ENCODE results near the gene NFKBIZ.
"Not testable (repeated sequence)": the region's sequence is repeated elsewhere in the genome, so short reads cannot be mapped to it uniquely, and the experiment has no call there.

NFKBIZ gene

DNA sequence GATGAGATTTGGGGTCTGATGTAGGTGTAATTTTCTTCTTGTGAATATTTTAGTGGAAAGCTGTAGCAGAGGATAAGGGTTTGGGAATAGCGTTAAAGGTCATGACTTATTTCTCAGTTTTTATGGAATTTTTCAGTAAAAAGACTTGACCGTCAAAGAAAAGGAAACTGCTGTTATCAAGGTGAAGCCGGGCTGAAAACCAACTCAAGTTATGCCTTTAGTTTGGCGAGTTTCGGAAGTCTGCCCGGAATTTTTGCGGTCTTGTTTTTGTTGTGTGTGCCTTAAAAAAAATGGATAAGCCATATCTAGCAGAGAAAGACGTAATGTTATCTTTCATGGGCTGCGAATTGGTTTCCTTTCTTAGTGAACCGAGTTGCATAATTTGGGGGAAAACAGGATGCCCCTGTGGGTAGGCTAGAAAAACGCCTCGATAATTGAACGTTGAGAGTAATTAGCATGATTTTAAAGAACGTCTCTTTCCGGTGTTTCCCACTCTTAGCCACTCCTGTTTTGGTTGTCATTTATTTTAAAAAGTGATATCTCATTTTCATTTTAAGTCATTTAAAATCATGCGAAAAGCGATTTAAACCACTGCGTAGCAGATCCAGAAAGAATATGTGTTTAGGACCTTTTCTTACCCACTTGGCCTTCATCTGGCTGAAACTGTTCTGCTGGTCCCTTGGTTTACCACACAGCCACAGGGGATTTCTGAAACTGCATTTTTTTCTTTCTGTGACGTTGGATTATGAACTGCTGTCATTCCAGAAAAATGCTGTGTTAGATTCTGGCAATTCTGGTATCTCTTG is 1.1 kb downstream of the NFKBIZ start:
- DNase-seq (ENCODE audit: low read depth in 1 of 2, low spot score in 1 of 2) = peak in 1 of 2 donors; percentile 28

GRCh38 chr3:101851072-101851770 is 1.9 kb downstream of the NFKBIZ start:
- DNase-seq (ENCODE audit: low read depth in 1 of 2, low spot score in 1 of 2) = no peak

DNA sequence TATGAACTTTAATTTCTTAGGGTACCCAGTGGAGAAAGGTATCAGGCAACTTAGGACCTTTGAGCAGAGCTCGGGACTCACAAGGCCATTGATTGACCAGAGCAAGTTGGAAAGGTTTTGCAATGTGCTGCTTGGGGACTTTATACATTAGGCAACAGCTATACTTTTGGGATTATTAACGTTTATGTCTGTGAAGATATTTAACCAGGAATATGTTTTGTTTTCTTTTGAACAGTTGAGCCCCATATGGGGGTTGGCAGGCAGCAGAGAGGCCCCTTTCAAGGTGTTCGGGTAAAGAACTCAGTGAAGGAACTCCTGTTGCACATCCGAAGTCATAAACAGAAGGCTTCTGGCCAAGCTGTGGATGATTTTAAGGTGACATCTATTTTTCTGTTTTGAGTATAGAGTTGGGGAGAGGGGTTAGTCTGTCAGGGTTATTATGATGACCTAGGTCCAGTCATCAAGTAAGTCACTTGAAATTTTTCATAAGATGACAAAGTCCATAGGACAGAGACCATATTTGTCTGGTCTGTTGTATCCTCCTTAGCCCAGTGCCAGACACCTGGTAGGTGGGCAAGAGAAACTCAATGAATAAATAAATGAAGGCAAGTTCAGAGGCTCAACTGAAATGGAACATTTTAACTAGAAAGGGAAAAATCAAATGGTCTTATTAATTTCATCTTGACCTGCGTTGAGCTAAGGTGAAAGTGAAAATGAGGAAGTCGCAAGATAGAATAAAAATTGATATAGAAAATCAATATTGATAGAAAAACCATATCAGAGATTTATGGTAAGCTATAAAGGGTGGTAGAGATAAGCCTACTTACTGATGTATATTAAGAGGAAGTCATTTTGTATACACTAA is 2.8 kb downstream of the NFKBIZ start:
- no peak for DNase-seq (ENCODE audit: low read depth in 1 of 2, low spot score in 1 of 2)

- DNase-seq (ENCODE audit: low read depth in 1 of 2, low spot score in 1 of 2) = no peak
These were observed 3.9 kb downstream of the NFKBIZ start for GRCh38 chr3:101852983-101853840.

- DNase-seq (ENCODE audit: low read depth in 1 of 2, low spot score in 1 of 2) = no peak
These were observed 4.7 kb downstream of the NFKBIZ start for GRCh38 chr3:101853982-101854381.

DNA sequence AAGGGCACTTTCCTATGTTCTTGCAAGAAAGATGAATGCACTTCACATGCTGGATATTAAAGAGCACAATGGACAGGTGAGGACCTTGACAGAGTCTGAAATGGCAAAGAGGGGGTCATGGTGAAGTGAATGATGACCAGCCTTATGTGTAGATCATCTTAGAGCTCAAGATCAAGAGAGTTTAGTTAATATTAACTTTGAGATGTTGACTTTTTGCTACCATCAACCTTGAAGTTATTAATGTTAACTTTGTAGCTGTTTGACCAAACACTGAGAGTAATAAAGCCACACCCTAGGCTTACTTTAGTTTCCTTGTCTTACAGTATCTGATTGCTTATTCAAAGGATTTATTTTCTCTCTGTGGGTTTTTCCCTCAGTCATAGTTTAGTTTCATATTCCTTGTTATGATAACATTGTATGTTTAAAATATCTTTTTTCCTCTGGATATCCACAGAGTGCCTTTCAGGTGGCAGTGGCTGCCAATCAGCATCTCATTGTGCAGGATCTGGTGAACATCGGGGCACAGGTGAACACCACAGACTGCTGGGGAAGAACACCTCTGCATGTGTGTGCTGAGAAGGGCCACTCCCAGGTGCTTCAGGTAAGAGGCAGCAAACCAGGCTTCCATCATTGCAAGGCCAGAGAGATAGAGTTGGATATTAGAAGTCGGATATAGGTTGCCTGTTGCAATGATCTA is 5.4 kb downstream of the NFKBIZ start:
- DNase-seq (ENCODE audit: low read depth in 1 of 2, low spot score in 1 of 2) = no peak

DNA sequence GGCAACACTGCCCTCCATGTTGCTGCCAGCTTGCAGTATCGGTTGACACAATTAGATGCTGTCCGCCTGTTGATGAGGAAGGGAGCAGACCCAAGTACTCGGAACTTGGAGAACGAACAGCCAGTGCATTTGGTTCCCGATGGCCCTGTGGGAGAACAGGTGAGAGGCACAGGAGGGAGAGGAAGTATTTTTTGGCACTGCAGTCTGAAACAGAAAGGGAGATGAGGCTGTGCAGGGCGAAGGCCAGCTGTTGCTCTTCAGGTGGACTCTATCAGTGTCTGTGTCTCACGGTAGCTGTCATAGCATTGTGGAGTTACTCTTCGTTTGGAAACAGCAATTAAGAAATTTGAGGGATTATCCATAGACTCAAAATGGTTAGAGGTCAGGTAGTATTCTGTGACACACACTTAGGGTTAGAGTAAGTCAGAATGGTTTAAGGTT is 8.0 kb downstream of the NFKBIZ start:
- no peak for DNase-seq (ENCODE audit: low read depth in 1 of 2, low spot score in 1 of 2)

DNA sequence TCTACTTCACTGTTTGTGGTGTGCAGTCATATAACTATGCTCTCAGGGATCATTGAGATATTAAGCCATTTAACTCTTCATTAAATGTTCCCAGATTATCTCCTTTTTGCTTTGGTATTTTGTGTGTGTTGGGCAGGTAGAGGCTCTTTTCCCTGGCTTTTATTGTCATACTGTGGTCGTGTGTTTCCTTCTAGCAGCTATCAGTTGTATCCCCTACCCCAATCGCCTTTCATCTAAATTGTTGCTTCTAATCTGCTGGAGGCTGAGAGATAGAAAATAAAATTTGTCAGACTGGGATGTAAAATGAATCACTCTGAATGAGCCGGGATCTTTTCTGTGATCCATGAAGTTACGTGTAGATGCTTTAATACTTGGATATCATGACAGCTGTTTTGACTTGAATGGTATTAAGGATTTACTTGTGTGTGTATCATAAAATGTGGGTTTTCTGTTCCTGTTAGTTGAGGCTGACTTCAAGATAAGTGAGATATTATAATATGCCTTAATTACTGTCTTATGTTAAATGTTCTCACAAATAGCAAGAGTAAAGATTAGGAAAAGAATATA is 9.2 kb downstream of the NFKBIZ start:
- no peak for DNase-seq (ENCODE audit: low read depth in 1 of 2, low spot score in 1 of 2)

- no peak for DNase-seq (ENCODE audit: low read depth in 1 of 2, low spot score in 1 of 2)
These were observed 10.7 kb downstream of the NFKBIZ start for GRCh38 chr3:101859882-101860448.

DNA sequence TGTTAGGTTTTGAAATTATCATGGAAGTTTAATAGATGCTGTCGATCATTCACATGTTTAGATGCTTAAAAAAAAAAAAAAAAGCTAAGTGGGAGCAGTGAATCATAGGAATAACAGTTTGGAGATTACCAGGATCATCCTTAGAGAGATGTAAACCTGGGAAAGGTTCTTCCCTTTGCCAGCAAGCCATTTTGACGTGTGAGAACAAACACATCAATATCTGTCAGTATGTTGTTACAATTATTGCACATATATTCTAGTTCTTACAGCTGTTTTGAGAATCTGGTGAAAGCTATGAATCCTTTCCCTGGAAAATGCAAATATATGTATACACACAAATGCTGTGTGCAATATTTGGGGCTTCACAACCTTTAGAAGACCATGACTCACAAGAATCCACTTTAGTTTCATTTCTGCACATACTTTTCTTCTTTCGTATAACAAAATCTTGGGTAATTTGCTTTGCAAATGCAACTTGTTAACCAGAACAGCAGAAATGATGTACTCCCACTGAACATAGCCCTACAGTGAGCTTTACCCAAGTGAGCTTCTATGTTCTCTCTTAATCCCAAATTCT is 12.0 kb downstream of the NFKBIZ start:
- DNase-seq (ENCODE audit: low read depth in 1 of 2, low spot score in 1 of 2) = no peak

DNA sequence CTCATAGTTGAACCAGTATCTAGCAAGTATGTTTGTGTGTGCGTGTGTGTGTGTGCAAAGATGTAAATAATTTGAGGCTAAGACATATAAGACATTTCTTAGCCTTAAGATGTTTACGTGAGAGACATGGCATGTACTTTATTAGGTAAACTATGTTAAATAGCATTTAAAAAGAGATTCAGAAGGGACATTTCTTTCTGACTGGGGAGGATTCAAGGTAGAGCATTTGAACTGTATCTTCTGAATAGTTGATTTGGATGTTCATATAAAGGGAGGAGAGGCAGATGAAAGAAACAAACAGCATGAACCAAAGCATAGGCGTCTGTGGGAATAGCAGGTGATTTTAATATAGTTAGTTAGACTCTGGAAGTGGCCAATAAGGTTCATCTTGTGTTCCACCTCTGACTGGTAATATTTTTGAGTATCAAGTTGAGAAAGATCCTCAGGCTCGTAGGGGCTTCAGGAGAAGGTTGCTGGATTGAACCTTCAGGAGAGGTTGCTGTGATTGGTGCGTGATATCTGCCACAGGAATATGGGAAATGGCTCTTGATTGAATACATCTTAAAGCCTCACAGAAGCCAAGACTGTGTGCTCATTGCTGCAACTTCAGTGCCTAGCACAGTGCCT is 12.6 kb downstream of the NFKBIZ start:
- no peak for DNase-seq (ENCODE audit: low read depth in 1 of 2, low spot score in 1 of 2)

DNA sequence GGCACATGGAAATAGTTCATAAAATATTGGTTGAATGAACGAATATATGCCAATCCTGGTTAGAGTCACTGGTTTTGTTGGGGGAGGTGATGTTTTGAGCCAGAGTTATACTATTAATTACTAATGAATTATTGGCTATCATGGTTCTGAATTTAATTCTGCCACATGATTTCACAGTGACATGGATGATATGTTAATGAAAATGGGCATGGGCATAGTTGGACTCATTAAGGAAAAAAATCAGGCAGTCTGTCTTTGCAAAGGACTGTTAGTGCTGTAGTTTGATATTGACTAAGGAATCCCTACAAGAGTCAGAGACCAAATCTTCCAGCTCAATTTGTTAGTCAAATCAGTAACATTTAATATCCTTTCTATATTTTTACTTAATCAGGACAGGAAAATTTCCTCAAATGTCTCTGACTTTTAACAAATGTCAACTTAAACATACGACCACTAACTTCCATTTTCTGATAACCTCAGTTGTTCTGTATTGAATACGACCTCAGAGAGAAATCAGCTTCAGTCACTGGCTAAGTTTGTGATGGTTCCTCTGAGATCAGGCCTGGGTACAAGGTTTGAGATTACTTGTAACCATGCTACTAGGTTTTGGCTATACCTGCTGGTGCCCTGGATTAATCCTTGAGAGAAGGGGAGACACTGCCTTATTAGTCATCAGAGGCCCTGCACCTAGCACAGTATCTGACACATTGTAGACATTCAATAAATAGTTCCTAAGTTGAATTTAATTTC is 13.3 kb downstream of the NFKBIZ start:
- DNase-seq (ENCODE audit: low read depth in 1 of 2, low spot score in 1 of 2) = no peak

DNA sequence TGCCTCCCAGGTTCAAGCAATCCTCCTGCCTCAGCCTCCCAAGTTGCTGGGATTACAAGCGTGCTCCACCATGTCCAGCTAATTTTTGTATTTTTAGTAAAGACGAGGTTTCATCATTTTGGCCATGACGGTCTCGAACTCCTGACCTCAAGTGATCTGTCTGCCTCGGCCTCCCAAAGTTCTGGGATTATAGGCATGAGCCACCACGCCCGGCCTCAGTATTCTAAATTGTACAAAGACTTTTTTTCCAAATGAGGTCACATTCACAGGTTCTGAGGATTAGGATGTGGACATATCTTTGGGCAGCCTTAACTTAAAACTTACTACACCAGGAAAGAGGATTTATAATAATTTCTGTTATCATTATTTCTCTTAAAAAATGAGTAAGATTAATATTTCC is 15.6 kb downstream of the NFKBIZ start:
- not testable (repeated sequence) for DNase-seq (ENCODE audit: low read depth in 1 of 2, low spot score in 1 of 2)

GRCh38 chr3:101865751-101866509 is 16.6 kb downstream of the NFKBIZ start:
- no peak for DNase-seq (ENCODE audit: low read depth in 1 of 2, low spot score in 1 of 2)

- DNase-seq (ENCODE audit: low read depth in 1 of 2, low spot score in 1 of 2) = no peak
These were observed 18.2 kb downstream of the NFKBIZ start for GRCh38 chr3:101867511-101867910.

DNA sequence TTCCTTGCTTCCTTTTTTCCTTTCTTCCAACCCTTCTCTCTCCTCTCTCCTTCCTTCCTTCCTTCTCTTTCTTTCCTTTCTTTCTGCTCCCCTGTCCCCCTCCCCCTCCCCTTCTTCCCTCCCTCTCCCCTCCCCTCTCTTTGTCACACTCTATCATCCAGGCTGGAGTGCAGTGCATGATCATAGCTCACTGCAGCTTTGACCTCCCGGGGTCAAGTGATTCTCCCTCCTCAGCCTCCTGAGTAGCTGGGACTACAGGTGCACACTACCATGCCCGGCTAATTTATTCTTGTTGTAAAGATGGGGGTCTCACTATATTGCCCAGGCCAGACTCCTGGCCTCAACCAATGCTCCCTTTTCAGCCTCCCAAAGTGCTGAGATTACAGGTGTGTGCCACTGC is 18.7 kb downstream of the NFKBIZ start:
- DNase-seq (ENCODE audit: low read depth in 1 of 2, low spot score in 1 of 2) = no peak
